HG03342 (cell line): ENCODE measurements around the gene SCGB1A1.
"Not testable (repeated sequence)": the region's sequence is repeated elsewhere in the genome, so short reads cannot be mapped to it uniquely, and the experiment has no call there.

Experiments used
- ATAC-seq: cut with Tn5 transposase; IDR thresholded peaks from one replicate; pipeline ENCODE4 v1.9.1; 2021; ENCODE audit warnings: mild to moderate bottlenecking, moderate library complexity; ENCODE audit not compliant: unreplicated experiment

Gene SCGB1A1

GRCh38 chr11:62418733-62419132, at the start of gene SCGB1A1:
SCGB1A1 (plus strand) TSS chr11:62419033; CDS start chr11:62419096, 63 bp downstream.
- ATAC-seq = no peak

- ATAC-seq = no peak
Observed at GRCh38 chr11:62370743-62371440, 47.9 kb upstream of the SCGB1A1 start.

GRCh38 chr11:62372871-62373270, 46.0 kb upstream of the SCGB1A1 start:
- ATAC-seq = no peak

GRCh38 chr11:62373464-62374119, 45.2 kb upstream of the SCGB1A1 start:
- no peak for ATAC-seq

GRCh38 chr11:62374801-62375200, 44.0 kb upstream of the SCGB1A1 start:
- no peak for ATAC-seq

GRCh38 chr11:62378459-62379063, 40.3 kb upstream of the SCGB1A1 start:
- not testable (repeated sequence) for ATAC-seq

GRCh38 chr11:62379586-62379985, 39.2 kb upstream of the SCGB1A1 start:
- not testable (repeated sequence) for ATAC-seq

- not testable (repeated sequence) for ATAC-seq
Observed at GRCh38 chr11:62380821-62381245, 38.0 kb upstream of the SCGB1A1 start.

GRCh38 chr11:62383822-62384221, 35.0 kb upstream of the SCGB1A1 start:
- ATAC-seq = no peak

- ATAC-seq = not testable (repeated sequence)
Observed at GRCh38 chr11:62386083-62386482, 32.8 kb upstream of the SCGB1A1 start.

GRCh38 chr11:62387381-62387780, 31.5 kb upstream of the SCGB1A1 start:
- ATAC-seq = no peak

GRCh38 chr11:62388999-62389398, 29.8 kb upstream of the SCGB1A1 start:
- no peak for ATAC-seq

- ATAC-seq = no peak
Observed at GRCh38 chr11:62390237-62390636, 28.6 kb upstream of the SCGB1A1 start.

GRCh38 chr11:62390722-62391121, 28.1 kb upstream of the SCGB1A1 start:
- no peak for ATAC-seq

GRCh38 chr11:62391642-62392425, 27.0 kb upstream of the SCGB1A1 start:
- ATAC-seq = no peak

- no peak for ATAC-seq
Observed at GRCh38 chr11:62392506-62392905, 26.3 kb upstream of the SCGB1A1 start.

- no peak for ATAC-seq
Observed at GRCh38 chr11:62393061-62393611, 25.7 kb upstream of the SCGB1A1 start.

GRCh38 chr11:62393735-62394134, 25.1 kb upstream of the SCGB1A1 start:
- no peak for ATAC-seq

GRCh38 chr11:62394825-62395538, 23.9 kb upstream of the SCGB1A1 start:
- ATAC-seq = no peak

- no peak for ATAC-seq
Observed at GRCh38 chr11:62395885-62396551, 22.8 kb upstream of the SCGB1A1 start.
